ENCODE measurements around the gene HAGH.

Gene HAGH

DNA sequence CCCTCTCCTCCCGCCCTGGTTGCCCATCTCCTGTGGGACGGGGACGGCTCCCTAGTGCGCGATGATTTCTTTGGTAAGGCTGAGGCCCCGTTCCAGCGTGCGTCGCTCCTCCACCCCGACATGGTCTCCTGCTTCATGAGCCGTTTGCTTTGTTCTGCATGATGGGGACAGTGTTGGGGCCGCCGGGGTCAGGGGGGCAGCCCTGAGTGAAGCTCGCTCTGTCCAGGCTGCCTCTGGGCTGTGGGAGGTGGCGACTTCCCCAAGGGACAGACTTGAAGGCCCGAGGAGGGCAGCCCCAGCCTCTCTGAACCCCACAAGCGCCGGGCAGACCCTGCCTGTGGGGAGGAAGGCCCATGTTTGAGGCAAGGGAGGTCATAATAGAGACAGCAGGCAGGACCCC is 67.7 kb downstream of the HAGH start:
- DNase-seq: no peak

DNA sequence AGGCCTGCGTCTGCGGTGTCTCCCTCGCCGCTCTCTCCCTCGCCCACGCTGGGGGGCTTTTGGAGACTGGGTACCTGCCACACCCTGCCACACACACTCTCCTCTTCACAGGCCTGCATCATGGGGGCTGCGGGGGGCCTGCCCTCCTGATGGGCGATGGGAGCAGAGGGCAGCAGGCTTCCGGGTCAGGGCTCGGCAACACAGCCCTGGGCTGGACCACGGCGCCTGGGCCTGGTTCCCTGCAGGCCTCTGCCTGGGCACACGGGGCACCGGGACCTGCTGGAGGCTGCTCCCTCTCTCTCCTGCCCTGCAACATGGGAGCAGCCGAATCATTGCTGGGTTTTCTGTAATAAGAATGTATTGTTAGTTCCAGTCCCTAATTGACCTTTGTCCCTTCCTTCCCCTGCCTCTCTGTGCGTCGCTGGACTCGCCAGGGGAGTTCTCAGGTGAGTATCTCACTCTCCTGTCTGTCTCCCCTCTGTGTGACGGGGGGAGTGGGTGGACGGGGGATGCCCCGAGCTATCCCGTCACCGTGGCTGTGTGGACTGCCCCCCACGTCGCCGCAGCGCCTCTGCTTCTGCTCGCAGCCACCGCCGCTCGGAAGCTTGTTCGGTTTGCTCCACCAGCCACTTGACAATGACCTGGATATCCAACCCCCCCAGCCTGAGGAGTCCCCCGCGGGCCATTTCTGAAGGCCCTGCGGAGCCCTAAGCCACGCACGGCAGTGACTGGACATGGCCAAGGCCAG is 68.7 kb downstream of the HAGH start:
- DNase-seq: no peak

Measured in suppressor macrophage treated with lipopolysaccharide for 1 hour (primary cell).